ENCODE data around the gene PM20D2.

Gene PM20D2

DNA sequence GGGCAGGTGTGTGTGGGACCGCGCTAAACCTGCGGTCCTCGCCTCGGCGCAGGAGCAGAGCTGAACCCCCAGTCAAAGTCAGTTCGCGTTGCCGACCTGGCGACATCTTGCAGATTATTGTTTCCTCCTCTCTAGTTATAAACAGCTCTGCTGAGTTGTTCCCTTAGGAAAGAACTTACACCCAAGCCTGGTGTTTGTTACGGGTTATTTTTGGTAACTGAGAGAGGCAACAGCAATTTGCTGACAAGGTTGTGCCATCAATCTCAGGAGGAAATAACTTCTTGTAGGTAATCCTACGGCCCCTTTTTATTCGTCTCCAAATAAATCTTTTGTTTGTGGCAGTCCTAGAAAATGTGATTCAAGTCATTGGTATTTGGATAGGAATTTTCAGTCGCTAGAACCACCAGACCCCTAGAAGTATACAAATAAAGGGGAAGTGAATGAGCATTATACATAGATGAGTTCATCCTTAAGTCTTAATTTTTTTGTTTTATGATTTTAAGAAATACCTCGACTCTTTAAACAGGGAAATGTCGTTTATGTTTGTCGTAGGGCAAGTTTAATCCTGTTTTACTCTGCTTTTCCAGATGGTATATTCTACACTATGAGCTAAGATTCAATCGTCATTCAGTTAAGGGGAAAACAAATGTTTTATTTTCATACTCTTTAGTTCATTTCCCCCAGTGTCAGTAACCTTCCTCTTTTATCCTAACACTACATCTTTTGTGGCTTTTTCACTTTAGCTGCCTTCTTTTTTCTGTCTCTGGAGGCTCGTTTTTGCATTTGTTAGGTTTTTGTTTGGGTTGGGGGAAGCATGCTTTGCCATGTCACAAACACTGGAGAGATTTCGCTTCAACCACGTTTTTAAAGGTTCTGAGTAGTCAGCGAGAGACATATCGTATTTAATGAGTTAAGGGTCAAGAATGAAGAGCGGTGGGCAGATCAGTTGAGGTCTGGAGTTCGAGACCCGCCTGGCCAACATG lies 1.2 kb downstream of the PM20D2 start:
- DNase-seq, result no peak

- DNase-seq, result no peak
These were observed 2.3 kb downstream of the PM20D2 start for GRCh38 chr6:89148016-89148750.

GRCh38 chr6:89154131-89154530 lies 8.3 kb downstream of the PM20D2 start:
- DNase-seq, result no peak

GRCh38 chr6:89160331-89161092 lies 14.7 kb downstream of the PM20D2 start:
- no peak for DNase-seq

GRCh38 chr6:89161326-89162046 lies 15.6 kb downstream of the PM20D2 start:
- no peak for DNase-seq

GRCh38 chr6:89162047-89162371 lies 16.2 kb downstream of the PM20D2 start:
- no peak for DNase-seq

- no peak for DNase-seq
These were observed 26.3 kb downstream of the PM20D2 start for GRCh38 chr6:89172131-89172530.

DNA sequence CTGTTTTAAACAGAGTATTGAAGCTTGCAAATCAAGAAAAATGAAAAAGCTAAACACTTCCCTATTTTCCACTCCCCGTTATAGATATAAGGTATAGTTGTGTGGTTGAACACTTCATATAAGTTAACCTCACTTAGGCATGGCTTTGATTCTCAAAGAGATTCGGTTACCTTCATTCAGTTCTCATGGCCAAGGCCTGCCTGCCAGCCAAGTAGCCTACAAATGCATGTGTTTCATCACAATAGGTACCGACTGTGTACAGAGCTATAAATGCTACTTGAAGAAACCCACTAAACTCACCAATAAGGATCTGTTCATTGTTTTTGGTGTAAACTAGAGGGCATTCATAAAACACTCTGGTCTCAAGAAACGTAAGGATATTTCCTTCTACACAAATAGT lies 27.8 kb downstream of the PM20D2 start:
- DNase-seq, result no peak

GRCh38 chr6:89180112-89180511 lies 34.3 kb downstream of the PM20D2 start:
- DNase-seq, result no peak

GRCh38 chr6:89180971-89181370 lies 35.1 kb downstream of the PM20D2 start:
- no peak for DNase-seq

- DNase-seq, result no peak
These were observed 37.4 kb downstream of the PM20D2 start for GRCh38 chr6:89183294-89183693.

GRCh38 chr6:89184344-89184743 lies 38.5 kb downstream of the PM20D2 start:
- DNase-seq, result no peak

DNA sequence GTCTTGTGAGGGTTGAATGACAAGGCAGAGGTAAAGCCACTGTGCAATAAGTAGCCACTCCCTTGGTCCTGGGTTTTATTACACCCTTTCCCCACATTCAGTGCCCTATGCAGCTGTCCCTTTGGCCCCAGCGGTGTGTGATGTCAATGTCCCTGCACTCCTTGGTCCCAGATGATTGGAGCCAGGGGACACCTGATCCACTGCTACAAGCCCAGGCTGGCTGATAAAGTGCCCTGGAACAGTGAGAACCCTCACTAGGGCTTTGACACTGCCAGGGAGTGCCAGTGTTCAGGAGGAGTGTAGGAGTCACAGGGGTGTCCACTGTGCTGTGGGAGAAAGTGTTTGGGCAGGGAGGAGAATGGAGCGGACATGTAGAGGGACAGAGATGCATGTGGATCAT lies 40.9 kb downstream of the PM20D2 start:
- DNase-seq, result no peak

- DNase-seq, result no peak
These were observed 41.6 kb downstream of the PM20D2 start for GRCh38 chr6:89187504-89187903.

DNA sequence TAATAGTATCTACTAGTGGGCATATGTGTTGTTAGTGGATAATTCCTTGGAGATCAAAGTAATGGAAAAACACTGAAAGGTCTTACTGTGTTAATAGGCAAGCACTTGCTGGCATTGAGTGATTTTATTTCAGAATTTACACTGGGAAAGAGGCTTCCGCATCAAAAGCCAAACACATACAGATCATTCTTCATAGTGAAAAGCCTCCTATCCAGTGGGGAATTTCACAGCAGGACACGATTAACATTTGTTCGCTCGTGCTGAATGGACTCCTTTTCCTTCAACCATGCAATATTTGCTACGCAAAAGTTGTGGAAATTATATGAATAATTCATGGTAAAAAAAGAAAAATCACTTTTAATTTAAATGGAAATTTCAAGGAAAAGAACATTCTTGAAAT lies 44.9 kb downstream of the PM20D2 start:
- DNase-seq, result no peak

DNA sequence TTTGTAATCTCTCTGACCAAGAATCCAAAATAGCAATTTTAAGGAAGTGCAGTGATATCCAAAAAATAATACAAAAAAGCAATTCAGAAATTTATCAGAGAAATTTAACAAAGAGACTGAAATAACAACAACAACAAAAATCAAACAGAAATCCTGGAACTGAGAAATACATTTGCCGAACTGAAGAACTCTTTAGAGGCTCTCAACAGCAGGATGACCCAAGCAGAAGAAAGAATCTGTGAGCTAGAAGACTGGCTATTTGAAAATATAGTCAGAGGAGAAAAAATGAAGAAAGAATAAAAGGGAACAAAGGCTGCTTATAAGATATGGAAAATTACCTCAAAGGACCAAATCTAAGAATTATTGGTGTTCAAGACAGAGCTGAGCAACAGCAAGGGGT lies 48.7 kb downstream of the PM20D2 start:
- no peak for DNase-seq

GRCh38 chr6:89197141-89197540 lies 51.3 kb downstream of the PM20D2 start:
- no peak for DNase-seq

GRCh38 chr6:89198235-89198634 lies 52.4 kb downstream of the PM20D2 start:
- DNase-seq, result no peak

DNA sequence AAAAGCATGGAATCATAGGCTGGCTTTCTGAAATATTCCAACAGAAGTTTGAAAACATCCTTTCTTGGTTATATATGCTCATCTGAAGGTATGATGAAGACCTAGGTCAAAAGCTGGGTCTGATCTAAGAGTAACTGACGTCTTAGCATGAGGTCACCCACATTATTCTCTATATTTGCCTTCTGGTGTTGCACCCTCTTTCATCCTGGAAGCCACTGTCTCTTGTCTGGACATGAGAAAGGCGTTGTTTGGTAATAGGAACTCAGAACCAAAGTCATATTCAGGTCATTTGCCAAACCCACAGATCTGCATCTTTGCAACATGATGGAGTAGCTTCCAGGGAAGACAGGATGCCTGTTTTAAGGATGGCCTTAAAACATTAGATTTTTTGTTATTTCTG lies 53.7 kb downstream of the PM20D2 start:
- no peak for DNase-seq

DNA sequence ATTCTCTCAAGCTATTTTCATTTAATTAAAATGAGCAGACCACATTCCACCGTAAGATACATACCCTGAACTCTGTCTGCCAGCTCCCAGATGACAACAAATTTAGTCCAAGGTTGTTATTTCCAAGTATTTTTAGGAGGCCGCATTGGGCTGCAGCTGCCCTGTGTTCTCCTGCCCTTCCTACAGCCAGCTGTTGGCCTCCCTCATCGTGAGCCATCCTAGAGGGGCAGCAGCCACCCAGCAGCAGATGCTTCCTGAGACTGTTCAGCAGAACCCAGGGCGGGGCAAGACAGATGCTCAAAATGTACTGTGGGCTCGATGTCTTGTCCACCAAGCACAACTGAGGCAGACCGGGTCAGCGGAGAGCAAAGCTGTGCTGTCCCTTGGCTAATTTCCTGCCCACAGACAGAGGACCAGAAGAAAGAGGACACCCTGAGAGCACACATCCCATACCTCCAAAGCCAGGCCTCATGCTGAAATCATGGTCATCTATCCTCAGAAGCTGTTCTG lies 54.9 kb downstream of the PM20D2 start:
- no peak for DNase-seq

GRCh38 chr6:89204096-89204495 lies 58.2 kb downstream of the PM20D2 start:
- no peak for DNase-seq

GRCh38 chr6:89205819-89206218 lies 60.0 kb downstream of the PM20D2 start:
- DNase-seq, result no peak

DNA sequence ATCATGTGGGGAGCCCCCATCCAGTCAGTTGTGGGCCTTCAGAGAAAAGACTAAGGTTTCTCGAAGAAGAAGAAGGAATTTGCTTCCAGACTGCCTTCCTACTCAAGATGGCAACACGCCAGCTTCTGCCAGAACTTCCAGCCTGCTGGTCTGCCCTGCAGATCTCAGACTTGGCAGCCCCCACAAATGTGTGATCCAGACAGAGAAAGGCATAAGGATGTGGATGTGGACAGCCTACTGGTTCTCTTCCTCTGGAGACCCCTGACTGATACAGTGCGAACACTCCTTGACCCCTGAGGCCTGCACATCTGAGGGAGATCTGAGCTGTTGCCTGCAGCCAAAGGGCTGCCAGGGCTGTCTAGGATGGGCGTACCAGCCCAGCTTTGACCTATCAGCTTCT lies 62.7 kb downstream of the PM20D2 start:
- DNase-seq, result no peak

Measured in NCI-H2081 (cell line).